ENCODE data around the gene SGCA. TPM values are rescaled to one million over a fixed set of nuclear protein-coding genes. Genes with fewer than 3 reads are reported as not detected.

SGCA gene
- total RNA-seq, 1 experiment from 2014 or later: not detected

GRCh38 chr17:50194934-50195865 is 29.4 kb downstream of the SGCA start:
- in situ Hi-C loops (cut with HindIII; ENCODE audit: low pct_unique_long_range_greater_than_20kb, low sequenced_read_pairs): no loop called here
- DNase-seq (ENCODE audit: low read depth, low spot score): peak; percentile 33

- in situ Hi-C loops (cut with HindIII; ENCODE audit: low pct_unique_long_range_greater_than_20kb, low sequenced_read_pairs): no loop called here
- no peak for DNase-seq (ENCODE audit: low read depth, low spot score)
These were observed 30.2 kb downstream of the SGCA start for GRCh38 chr17:50196036-50196435.

- in situ Hi-C loops (cut with HindIII; ENCODE audit: low pct_unique_long_range_greater_than_20kb, low sequenced_read_pairs): no loop called here
- no peak for DNase-seq (ENCODE audit: low read depth, low spot score)
These were observed 31.0 kb downstream of the SGCA start for GRCh38 chr17:50196826-50197225.

- peak; percentile 86 for DNase-seq (ENCODE audit: low read depth, low spot score)
These were observed 32.3 kb downstream of the SGCA start for GRCh38 chr17:50198026-50198669.

GRCh38 chr17:50199211-50199802 is 33.5 kb downstream of the SGCA start:
- in situ Hi-C loops (cut with HindIII; ENCODE audit: low pct_unique_long_range_greater_than_20kb, low sequenced_read_pairs): no loop called here
- DNase-seq (ENCODE audit: low read depth, low spot score): no peak

More at GRCh38 chr17:50198026-50198669, 32.3 kb downstream of the SGCA start:
- in situ Hi-C loops (cut with HindIII; ENCODE audit: low pct_unique_long_range_greater_than_20kb, low sequenced_read_pairs): no loop called here

- in situ Hi-C loops (cut with HindIII; ENCODE audit: low pct_unique_long_range_greater_than_20kb, low sequenced_read_pairs): no loop called here
- peak; percentile 86 for DNase-seq (ENCODE audit: low read depth, low spot score)
These were observed 34.1 kb downstream of the SGCA start for GRCh38 chr17:50199803-50200456.

GRCh38 chr17:50200457-50201275 is 34.9 kb downstream of the SGCA start:
- DNase-seq (ENCODE audit: low read depth, low spot score): peak; percentile 79
- in situ Hi-C loops (cut with HindIII; ENCODE audit: low pct_unique_long_range_greater_than_20kb, low sequenced_read_pairs): no loop called here

GRCh38 chr17:50201276-50201854 is 35.6 kb downstream of the SGCA start, which contains the start of gene COL1A1:
Gene COL1A1, minus strand, starts transcription at chr17:50201631. Its CDS starts 118 bp downstream, at chr17:50201513.
- in situ Hi-C loops (cut with HindIII; ENCODE audit: low pct_unique_long_range_greater_than_20kb, low sequenced_read_pairs): no loop called here
- no peak for DNase-seq (ENCODE audit: low read depth, low spot score)

- no peak for DNase-seq (ENCODE audit: low read depth, low spot score)
- in situ Hi-C loops (cut with HindIII; ENCODE audit: low pct_unique_long_range_greater_than_20kb, low sequenced_read_pairs): no loop called here
These were observed 37.3 kb downstream of the SGCA start for GRCh38 chr17:50203086-50203485.

GRCh38 chr17:50203604-50204345 is 38.0 kb downstream of the SGCA start:
- no peak for DNase-seq (ENCODE audit: low read depth, low spot score)
- in situ Hi-C loops (cut with HindIII; ENCODE audit: low pct_unique_long_range_greater_than_20kb, low sequenced_read_pairs): no loop called here

GRCh38 chr17:50204431-50204830 is 38.6 kb downstream of the SGCA start:
- in situ Hi-C loops (cut with HindIII; ENCODE audit: low pct_unique_long_range_greater_than_20kb, low sequenced_read_pairs): no loop called here
- DNase-seq (ENCODE audit: low read depth, low spot score): no peak

GRCh38 chr17:50205111-50205962 is 39.5 kb downstream of the SGCA start:
- no peak for DNase-seq (ENCODE audit: low read depth, low spot score)
- in situ Hi-C loops (cut with HindIII; ENCODE audit: low pct_unique_long_range_greater_than_20kb, low sequenced_read_pairs): no loop called here

- DNase-seq (ENCODE audit: low read depth, low spot score): no peak
- in situ Hi-C loops (cut with HindIII; ENCODE audit: low pct_unique_long_range_greater_than_20kb, low sequenced_read_pairs): no loop called here
These were observed 40.2 kb downstream of the SGCA start for GRCh38 chr17:50205963-50206505.

GRCh38 chr17:50206604-50207293 is 40.9 kb downstream of the SGCA start:
- in situ Hi-C loops (cut with HindIII; ENCODE audit: low pct_unique_long_range_greater_than_20kb, low sequenced_read_pairs): no loop called here
- DNase-seq (ENCODE audit: low read depth, low spot score): no peak

GRCh38 chr17:50207315-50207714 is 41.5 kb downstream of the SGCA start:
- in situ Hi-C loops (cut with HindIII; ENCODE audit: low pct_unique_long_range_greater_than_20kb, low sequenced_read_pairs): no loop called here
- no peak for DNase-seq (ENCODE audit: low read depth, low spot score)
